Stimulated activated CD4-positive, alpha-beta T cell treated with anti-CD3 and anti-CD28 coated beads, Interleukin-12 subunit alpha, Interleukin-12 subunit beta, amount 100 ng/mL, for 4 hours (primary cell): ENCODE data around the gene TBL1X.

Experiments used
- DNase-seq: peaks from one replicate; pipeline ENCODE4 v3.0.0-alpha.2; 2020

Gene TBL1X

DNA sequence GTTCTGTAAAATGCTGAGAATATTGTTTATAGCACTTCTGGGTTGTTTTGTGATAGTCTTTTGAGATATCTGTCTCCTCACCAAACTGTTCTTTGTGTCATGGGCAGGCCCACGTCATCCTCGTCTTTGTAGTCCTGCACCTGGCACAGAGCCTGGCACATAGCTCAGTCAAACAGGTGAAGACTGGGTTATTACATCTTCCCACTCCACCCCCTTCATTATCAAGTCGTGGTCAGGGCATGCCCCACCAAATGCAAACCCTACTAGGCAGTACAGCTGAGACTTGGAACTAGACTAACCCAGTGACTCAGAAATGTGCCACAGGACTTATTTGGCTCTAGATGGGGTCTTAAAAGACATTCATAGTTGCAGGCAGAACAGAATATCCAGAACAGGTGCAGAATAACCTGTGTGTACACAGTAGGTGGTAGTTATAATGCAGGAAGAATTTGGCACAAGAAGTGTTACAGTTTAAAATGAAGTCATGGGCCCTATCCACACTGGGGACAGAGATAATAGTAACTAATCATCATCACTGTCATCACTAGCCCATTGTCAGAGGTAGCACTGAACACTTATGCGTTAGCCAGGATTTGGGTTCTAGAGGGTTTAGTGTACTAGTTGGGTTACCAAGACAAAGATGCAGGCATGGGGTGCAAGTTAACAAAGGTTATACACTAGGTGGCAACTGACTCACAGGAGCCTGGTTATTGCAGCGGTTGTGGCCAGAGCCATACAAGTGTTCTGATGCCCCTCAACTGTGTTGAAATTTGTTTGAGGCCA is 74.9 kb downstream of the TBL1X start:
- no peak for DNase-seq

DNA sequence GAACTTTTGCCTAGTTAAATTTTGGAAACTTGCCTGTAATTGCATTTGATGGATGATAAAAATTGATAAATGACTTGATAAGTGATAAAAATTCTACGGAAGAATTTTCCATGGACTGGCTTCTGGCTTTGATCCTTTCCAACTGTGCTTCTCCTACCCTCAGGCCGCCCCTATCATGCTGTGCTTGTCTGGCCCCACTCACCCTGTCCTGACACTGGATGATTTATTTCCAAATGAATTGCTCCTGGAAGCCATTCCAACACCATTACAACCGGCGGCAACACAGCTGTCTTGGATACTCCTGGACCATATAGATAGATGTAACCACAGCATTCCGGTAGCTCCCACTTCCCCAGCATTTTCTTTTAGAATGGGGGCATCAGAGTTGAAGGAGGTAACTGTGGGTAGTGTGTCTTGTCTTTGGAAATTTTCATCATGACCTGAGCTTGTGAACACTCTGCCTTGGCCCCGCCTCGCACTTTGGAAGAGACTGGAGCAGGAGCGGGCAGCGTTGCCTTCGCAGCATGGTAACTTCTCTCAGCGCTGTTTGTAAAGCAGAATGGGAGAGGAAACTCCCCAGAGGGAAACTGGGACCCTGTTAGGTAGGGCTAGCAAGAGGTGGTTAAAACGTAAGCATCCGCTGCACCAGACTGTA is 77.4 kb downstream of the TBL1X start:
- DNase-seq: no peak

DNA sequence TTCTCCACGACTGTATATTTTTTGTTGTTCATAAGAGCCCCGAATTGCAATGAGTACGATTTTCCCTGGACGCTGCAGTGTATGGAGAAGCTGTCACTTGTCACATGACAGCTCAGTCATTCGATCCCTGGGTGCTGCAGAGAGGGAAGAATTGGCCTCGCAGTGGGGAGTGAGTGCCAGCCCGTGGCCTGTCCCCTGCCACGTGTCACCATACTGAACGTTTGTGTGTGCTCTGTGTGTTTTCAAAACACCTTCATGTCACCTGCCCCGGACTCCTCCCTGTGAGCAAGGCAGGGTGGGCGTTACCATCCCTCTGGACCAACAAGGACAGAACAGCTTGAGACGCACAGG is 77.9 kb downstream of the TBL1X start:
- DNase-seq: no peak

DNA sequence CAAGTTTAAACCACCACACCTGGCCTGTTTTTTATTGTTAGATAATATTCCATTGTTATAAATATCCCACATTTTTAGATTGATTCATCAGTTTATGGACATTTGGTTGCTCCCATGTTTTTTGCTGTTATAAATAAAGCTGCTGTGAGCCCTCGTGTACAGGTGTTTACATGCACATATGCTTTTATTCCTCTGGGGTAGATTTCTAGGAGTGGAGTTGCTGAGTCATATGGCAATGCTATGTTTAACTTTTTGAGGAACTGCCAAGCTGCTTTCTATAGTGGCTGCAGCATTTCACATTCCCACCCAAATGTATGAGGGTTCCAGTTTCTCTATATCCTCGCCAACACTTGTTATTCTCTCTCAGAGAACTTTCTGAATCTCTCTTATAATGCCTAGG is 90.5 kb downstream of the TBL1X start:
- DNase-seq: no peak

DNA sequence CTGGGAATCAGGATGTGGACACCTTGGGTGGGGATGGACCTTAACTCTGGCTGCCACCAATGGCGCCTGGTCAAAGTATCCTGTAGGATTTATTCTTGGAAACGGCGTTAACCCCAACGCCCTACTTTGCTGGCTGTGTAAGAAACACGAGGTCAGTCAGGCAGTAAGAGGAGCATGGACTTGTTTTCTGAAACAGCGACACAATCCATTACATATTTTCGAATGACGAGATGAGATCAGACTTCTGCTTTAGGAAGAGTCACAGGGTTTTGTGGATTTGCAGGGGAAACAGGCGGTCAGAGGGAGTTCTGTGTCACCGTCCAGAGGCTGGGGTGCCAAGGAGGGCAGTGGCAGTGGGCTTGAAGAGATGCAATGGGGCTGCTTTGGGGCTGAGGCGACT is 92.2 kb downstream of the TBL1X start:
- no peak for DNase-seq

DNA sequence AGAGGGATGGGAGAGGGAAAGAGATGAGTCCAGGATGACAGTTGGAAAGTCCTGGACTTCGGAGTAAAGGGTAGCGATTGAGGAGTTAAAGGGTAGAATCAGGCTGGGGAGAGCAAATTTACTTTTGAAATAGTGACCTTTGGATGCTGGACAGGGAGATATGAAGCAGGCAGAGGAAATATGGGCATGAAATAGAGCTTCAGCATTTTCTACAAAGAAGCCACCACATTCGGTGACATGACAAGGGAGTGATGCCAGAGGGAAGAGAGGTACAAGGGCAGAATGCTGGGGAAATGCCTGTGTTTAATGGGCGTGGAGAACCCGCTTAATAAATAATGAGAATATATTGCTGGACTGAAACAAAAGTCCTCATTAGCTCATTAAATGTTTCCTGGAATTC is 92.7 kb downstream of the TBL1X start:
- no peak for DNase-seq

DNA sequence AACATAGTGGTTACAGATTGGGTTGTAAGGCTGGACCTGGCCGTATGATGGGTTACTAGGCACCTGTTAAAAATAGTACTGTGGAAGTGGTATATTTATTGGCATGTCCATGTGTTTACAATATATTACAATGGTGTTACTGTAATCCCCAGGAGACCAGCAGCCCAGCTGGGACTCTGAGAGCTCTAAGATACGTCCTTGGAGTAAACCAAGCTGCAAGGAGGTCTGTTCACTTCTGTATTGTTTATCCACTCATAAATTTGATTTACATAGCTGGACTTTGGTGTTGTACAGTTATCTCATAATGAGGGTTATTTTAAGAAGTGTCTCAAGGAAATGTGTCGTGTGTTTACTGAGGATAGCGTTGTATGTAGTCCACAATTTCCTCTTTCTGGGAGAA is 93.8 kb downstream of the TBL1X start:
- no peak for DNase-seq

DNA sequence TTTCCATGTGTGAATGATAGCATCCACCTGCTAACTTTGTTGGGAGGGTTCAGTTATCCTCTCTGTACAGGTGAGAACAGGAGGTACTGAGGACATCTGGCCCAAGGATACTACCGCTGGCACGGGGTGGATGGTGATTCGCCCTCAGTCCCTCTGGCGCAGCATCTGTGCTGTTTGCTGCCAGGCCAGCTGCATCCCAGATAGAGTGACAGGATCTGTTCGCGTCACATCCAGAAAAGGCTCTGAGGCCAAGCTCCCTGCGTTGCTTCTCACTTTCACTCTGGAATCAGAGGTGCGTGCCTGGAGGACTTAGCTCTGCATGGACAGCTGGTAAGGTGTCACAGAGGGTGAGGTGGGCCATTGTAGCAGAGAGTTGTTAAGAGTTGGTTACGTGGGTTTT is 95.4 kb downstream of the TBL1X start:
- no peak for DNase-seq

DNA sequence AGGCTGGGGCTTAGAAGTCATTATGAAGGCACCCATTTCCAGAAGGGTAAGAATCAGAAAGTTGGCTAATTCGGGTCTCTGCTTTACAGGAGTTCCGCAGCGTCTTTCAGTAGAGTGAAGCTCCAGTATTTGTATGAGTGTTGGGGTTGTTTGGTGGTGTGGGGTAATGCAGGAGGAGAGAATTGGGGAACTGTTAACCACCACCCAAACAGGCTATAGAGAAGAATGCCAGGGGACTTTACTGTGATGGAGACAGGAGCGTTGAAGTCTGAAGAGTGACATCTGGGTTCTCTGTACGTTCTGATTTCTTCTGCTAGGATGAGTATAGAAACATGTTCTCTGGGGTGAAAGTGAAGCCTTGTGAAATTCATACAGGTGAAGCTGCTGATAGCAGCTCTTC is 96.3 kb downstream of the TBL1X start:
- no peak for DNase-seq

DNA sequence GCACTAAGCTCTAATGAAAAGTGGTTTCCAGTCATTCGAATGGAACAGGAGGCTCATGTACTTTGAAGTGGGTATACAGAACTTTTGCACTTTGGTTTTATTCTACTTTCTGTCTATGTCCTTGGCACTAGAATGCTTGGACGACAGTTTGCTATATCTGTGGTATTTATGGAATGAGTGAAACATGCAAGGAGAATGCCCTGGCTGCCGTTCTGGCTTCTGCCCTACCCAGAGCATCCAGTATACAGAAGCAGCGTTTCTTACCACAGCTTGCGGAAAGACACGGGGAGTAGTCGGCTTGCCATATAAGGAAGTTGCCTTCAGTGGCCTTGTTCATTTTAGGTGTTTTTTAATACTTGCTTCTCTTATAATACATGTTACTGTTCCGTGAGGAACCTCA is 98.0 kb downstream of the TBL1X start:
- DNase-seq: no peak

DNA sequence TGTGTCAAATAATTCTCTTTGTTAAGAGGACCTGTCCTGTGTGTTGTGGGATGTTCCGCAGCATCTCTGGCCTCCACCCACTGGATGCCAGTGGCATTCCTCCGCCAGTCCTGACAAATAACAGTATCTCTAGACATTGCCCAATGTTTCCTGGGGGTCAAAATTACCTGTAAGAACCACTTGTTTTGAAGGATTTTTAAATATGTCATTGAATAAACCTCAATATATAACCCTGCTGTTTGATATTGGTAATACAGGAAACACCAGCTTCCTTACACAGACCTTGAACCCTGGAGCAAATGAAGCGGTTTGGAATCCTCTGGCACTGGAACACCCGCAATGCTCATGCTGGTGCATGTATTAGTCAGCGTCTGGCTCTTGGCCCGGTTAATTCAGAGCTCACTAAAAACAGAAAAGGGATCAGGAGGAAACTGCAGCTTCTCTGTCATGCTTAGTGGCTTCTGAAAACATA is 101.3 kb downstream of the TBL1X start:
- DNase-seq: no peak

DNA sequence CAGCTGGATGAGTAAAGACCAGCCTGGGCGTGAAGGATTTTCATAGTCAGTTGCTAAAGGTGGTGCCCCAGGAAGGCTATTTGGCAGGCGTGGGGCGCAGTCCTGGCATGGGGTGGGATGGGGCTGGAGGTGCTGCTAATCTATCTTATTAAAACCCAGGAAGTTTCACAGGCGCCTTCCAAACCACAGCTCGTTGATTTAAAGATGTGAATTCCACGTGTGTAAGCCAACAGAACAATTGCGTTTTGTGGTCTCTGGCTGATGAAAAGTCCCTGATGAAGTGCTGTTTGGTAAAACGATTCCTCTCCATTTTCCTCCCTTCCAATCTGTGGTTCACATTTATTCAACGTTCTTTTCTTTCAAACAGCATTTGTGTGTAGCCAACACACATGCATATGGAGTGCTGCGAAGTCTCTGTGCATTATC is 105.0 kb downstream of the TBL1X start:
- no peak for DNase-seq

DNA sequence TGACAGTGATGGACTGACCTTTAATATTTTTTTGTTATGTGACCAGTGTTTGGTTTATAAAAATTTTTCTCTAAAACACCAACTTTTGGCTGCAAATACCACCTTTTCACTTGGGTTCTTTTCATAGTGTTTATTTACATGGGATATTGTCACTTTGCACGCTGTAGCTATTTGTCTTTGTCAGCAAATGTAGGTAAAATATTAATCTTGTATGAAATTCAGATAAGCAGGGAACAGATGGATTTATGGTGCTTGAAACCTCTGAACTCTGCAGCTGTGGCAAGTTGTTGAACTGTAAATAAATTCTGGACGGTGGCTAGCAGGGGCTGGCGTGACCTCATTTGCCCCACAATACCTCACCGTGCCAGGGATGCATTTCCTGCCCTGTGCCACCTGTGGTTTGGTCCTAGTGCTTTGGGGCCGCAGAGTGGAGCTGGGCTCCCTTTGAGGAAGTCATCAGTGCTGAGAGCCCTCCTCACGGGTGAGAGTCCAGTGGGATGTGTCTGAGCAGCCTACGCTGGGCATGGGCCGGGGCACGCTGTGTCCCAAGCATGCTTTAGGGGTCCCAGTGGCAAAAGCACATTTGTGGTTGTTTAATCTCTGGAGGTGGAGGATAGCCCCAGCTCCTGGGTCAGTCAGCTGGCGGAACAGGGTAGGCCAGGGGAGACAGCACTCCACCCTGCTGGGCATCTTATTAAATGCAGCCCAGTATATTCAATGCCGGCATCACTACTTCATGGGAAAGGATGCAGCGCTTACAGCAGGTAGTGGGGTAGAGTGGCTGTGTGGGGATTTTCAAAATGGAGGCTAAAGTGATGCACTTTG is 108.6 kb downstream of the TBL1X start:
- no peak for DNase-seq

DNA sequence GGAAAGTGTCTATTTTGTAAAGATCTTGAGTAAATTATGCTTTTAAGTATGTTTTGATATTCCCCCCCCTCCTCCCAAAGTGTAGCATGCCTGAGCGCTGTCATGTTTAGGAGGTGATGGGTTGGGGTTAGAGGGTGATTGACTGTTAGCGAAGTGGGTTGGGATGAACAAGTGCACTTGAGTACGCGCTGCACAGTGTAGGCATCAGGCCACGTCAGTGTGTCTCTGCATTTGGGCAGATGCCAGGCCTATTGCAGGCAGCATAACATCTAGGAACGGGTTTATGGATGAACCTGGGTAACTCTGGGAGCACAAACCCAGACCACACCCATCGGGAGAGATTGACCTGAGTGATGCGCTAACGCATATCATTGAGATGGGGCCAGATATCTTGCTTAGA is 111.2 kb downstream of the TBL1X start:
- DNase-seq: no peak

DNA sequence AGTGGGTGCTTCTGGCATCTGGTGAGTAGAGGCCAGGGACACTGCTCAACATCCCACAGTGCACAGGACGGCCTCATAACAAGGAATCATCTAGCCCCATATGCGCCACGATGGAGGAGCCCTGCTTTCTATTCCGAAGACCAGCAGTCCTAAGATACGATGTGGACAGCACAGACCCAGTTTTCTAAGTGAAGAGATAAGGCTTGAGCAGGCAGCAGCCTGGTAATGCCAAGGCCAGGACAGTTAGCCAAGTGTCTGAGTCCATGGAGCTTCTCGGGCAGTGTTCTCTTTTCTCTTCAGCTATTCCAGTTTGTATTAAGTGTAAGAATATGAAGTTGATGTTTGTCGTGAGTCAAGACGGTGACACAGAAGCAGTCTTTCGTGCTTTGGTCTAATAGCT is 112.7 kb downstream of the TBL1X start:
- no peak for DNase-seq

DNA sequence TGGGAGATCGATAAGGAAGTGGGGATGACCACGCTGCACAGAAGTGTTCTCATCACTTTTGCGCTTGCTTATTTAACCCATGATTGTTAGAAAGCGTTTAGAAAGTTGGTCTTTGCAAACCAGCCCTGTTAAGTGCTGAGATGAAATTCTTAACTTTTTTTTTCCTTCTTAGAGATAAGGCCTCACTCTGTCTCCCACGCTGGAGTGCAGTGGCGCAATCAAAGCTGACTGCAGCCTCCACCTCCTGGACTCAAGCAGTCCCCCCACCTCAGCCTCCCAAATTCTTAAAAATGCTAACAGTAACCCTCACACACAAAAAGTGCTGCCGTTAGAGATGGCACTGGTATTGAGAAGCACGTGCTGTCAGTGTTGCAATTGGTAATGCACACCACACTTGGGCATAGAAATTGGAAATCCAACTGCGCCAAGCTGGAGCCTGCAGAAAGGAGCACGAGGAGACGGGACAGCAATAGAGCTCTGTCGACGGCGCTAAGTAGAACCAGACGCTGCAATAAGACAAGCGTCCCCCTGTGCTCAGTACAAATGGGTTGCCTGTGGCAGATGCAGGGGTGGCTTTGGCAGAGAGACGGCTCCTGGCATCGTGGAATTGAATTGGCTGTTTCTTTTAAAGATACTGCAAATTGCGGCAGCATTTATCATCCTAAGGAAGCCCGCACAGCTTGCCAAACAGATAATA is 113.4 kb downstream of the TBL1X start:
- DNase-seq: no peak

DNA sequence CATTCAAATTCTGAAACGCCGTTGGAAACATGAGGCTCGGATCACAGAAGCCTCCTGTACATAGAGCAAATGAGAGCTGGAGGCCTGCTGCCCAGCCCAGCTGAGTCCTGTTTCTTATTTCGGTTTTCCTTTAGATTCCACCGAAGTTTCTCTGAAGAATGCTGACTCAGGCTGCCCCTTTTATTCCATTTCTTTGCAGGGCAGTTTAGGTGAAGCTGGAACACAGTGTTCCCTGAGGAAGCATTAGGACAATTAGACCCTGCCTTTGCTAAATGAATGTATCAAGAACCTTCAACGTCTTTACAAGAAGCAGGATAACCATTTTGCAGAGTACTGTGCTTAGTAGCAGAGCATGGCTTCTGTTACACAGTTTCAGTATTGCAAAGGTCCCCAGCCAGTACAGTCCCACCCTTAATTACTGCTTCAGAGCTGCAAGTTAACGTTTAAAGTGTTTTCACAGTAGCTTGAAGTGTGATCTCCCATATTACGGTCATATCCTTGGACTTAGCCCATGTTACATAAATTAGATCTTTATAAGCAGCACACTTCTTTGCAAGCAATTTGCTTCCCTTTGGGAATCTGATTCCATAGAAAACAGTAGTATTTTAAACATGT is 117.0 kb downstream of the TBL1X start:
- no peak for DNase-seq

DNA sequence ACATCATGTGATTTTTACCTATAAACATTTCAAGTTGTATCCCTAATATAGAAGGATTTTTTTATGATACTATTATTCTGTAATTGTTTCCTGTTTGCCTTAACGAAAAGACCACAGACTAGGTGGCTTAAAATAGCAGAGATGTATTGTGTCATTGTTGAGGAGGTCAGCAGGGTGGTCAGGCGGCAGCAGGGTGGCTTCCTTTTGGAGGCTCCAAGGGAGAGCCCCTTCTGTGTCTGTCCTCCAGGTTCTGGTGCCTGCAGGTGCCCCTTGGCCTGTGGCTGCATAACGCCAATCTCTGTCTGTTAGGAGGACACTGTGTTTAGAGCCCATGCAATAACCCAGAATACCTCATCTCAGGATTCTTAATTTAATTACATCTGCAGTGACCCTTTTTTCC is 118.1 kb downstream of the TBL1X start:
- no peak for DNase-seq

DNA sequence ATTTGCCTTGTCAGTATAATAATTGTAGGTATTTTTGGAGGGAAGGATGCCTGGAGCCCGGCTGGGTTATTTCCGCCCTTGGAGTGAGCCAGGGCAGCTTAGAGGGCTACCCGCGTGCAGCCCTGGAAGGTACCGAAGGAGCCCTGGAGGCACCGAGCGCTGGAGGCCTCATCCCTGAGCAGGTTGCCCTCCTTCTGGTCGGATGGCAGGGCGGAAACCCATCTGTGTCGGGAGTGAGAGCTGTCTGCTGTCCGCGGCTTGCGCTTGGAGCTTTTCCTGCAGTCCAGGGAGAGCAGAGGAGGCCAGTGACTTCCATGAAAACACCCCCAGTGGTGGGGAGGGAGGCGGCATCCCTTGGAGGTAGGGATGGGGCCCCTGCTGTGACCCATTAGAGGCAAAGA is 122.1 kb downstream of the TBL1X start:
- DNase-seq: no peak

DNA sequence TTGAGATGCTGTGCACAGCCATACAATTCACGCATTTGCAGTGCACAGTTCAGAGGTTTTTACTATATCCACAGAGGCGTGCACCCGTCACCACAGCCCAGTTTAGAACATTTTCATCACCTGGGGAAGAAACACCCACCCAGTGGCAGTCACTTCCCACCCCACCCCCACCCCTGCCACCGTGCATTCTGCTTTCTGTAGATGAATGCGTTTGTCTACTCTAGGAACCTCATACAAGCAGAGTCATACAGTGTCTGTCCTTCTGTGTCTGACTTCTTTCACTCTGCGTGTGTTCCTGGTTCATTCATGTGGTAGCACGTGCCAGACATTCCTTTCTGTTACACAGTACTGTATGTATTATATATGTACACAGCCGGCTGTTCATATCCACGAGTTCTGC is 122.8 kb downstream of the TBL1X start:
- no peak for DNase-seq

DNA sequence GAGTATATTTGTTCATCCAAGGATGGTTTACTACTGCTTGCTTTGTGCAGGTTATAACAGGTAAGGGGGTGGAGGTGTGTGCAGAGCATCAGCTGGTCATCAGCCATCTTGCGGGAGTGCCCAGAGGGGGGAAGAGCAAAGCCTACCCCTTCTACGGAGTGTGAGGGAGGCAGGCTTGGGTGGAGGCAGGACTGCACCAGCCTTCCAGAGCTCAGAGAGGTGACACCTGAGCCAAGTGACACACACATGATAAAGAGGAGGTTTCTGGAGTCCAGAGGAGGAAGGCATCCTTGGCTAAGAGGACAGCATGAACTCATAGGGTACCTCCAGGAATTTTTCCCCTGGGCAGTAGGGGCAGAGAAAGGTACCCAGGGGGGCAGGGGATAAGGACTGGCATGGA is 126.6 kb downstream of the TBL1X start:
- DNase-seq: no peak

DNA sequence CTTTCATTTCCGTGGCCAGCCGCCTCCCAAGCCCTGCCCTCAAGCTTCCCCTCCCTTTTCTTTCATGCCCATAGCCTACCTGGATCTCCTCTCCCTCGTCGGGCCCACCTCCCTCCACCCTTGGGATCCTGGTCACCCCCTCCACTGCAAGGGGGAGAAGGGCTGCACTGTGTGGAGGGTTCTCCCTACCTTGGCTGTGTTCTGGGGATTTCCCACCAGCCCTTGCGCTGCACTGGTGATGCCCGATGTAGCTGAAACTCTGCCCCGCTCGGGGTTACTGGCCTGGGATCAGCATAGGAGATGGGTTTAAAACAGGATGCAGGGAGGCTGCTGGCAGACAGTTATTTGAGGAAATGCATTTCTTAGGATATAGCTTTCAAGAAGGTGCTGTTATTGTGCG is 128.9 kb downstream of the TBL1X start:
- no peak for DNase-seq

DNA sequence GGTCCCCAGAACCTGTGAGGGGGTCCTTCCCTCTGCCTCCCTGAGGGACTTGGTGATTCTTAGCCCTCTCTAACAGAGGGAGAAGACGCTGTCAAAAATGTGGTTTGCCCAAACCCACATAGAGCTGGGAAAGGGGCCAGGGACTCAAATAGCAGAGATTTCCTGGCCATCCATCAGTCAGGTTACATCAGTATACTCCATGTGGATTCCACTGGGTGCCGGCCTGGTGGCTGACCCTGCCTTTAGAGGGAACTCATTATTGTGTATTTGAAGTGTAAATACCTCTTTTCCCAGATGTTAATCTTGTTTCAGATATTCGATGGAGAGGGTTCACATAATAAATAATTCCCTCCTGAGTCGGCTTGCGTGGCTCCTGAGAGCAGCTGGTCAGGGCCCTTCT is 130.3 kb downstream of the TBL1X start:
- DNase-seq: no peak
